ENCODE measurements around the gene TMEM190.

Gene TMEM190

GRCh38 chr19:55424518-55424917, 47.9 kb downstream of the TMEM190 start:
- no peak for DNase-seq

- no peak for DNase-seq
These were observed 49.4 kb downstream of the TMEM190 start for GRCh38 chr19:55426042-55426441.

All from DMS53 (cell line).